Measurements from ENCODE around the gene ACOT7.
A peak's percentile ranks its signal among the peaks of the same experiment; 100 is the strongest.
"Not testable (repeated sequence)": the region's sequence is repeated elsewhere in the genome, so short reads cannot be mapped to it uniquely, and the experiment has no call there.

ACOT7 gene, protein sequence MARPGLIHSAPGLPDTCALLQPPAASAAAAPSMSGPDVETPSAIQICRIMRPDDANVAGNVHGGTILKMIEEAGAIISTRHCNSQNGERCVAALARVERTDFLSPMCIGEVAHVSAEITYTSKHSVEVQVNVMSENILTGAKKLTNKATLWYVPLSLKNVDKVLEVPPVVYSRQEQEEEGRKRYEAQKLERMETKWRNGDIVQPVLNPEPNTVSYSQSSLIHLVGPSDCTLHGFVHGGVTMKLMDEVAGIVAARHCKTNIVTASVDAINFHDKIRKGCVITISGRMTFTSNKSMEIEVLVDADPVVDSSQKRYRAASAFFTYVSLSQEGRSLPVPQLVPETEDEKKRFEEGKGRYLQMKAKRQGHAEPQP

GRCh38 chr1:6393400-6394187, at the start of gene ACOT7:
Gene ACOT7 (minus strand): TSS chr1:6393767. CDS start chr1:6393399, 368 bp downstream.
- DNase-seq = peak; percentile 44 to 98 (median 90)

GRCh38 chr1:6441586-6441985, 48.0 kb upstream of the ACOT7 start:
- DNase-seq = no peak

GRCh38 chr1:6440198-6441126, 46.9 kb upstream of the ACOT7 start:
- DNase-seq = no peak

- DNase-seq = peak in 11 of 14 donors; percentile 5 to 61 (median 23)
These were observed 44.5 kb upstream of the ACOT7 start for GRCh38 chr1:6438047-6438525.

GRCh38 chr1:6437012-6437700, 43.6 kb upstream of the ACOT7 start:
- peak in 10 of 14 donors; percentile 8 to 83 (median 28) for DNase-seq

DNA sequence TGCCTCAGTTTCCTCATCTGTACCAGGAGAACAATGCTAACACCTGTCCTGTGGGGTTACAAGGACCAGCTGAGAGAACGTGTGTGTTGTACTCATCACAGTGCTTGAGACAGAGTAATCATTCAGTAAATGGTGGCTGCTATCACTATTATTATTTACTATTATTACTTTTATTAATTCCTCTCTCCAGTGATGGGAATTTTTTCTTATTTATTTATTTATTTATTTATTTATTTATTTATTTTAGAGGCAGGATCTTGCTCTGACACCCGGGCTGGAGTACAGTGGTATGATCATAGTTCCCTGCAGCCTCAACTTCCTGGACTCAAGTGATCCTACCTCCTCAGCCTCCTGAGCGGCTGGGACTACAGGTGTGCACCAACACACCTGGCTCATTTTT, 42.7 kb upstream of the ACOT7 start:
- not testable (repeated sequence) for DNase-seq

GRCh38 chr1:6435547-6435946, 42.0 kb upstream of the ACOT7 start:
- no peak for DNase-seq

GRCh38 chr1:6435129-6435528, 41.6 kb upstream of the ACOT7 start:
- DNase-seq = no peak

DNA sequence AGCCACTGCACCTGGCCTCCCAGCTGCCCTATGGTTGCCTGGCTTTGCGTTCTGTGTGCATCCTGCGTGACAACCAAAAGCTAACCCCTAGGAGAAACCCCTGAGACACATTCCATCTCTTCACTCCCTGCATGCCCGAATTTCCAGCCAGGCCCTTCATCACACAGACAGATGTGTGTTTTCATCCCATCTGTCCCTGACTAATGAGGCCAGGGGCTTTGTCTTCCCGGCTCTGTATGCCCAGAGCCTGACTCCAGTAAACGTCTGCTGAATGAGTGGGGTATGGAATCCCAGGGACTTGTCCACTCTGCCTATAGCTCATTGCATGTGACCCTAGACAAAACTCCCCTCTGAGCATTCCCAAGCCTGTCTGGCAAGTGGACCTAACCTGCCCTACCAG, 40.6 kb upstream of the ACOT7 start:
- no peak for DNase-seq

DNA sequence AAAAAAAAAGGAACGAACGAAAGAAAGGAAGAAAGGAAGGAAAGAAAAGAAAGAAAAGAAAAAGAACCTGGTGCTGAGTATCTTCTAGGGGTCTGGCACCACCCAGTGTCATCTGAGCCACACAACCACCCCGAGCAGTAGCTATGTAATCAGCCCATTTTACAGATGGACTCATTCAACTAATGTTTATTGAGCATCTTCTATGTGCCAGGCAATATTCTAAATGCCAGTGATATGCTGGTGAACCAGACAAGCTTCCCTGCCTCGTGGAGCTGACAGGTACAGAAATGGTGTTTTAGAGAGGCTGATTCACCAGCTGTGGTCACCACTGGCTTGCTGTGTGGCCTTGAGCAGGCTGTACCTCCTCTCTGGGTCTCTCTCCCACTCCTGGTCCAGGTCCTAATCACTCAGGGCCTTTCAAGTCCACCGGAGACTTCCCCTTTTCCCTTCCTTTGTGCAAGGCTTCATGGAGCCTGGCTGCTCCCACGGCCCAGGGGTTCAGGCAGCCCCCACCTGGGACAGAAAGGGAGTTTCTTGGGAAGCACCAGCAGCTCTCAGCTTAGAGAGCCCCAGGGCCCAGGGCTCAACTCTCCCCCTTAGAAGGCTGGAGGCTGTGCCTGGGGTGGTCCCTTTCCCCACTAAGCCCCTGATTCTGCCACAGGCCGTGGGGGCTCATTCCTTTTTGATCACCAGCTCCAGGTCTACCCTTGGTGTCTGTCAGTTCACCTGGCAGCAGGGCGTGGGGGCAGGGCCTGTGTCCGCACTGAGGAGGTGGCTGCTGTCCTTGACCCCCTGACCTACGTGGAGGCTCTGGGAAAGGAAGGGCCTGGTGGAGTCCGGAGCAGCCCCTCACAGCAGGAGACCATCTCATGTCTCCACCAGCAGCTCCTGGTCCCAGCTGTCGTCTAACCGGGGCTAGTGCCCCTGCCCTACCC, 38.3 kb upstream of the ACOT7 start:
- DNase-seq = not testable (repeated sequence)

DNA sequence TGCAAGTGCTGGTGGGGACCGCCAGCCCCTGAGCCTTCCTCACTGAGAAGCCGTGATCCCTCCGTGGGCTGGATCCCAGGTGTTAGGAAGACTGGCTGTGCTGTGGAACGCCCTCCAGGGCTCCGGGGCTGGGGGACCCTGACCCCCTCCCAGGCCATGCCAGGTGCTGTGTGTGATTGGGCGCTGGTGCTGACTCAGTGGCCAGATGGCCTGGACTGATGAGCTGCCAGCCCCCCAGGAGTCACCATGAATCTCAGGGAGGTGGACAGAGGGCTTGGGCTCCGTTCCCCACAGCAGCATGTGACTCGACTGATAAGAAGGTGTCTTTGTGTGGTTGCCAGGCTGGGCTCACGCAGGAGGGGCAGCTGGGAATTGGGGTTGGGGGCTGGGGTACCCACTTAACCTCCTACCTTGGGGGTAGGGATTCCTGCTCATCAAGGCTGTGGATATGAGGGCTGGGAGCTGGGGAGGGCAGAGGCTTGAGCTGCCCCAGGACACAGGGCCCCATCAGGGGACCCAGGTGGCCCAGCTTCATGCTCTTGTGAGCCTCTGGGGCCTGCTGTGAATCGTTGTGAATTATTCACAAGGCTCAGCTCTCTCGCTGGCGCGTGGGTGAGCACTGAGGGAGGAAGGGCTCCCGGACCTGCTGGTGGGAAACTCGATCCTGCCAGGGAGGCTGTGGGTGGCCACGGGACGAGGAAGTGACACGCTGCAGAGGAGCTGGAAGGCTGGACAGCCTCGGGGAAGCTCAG, 36.3 kb upstream of the ACOT7 start:
- not testable (repeated sequence) for DNase-seq

GRCh38 chr1:6428453-6428852, 34.9 kb upstream of the ACOT7 start:
- not testable (repeated sequence) for DNase-seq

- peak in 1 of 14 donors; percentile 37 for DNase-seq
These were observed 34.1 kb upstream of the ACOT7 start for GRCh38 chr1:6427441-6428390.

DNA sequence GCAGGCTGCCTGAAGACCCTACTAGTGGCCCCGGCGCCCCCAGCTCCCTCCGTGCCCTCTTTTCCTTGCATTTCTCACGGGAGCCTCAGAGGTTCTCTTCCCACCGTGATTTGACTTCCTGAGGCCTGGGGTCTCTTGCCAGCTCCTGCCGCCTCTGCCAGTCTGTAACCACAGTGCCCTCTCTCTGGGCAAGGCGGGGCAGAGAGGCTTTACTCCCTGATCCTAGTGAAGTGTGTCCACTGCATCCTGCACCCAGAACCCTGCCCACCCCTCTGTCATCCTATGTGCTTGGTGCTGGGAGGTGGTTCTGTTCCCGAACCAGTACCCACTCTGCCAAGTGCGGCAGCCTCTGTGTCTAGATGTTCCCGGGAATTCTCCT, 33.4 kb upstream of the ACOT7 start:
- no peak for DNase-seq

GRCh38 chr1:6426277-6426971, 32.9 kb upstream of the ACOT7 start:
- DNase-seq = no peak

- no peak for DNase-seq
These were observed 32.1 kb upstream of the ACOT7 start for GRCh38 chr1:6425658-6426057.

DNA sequence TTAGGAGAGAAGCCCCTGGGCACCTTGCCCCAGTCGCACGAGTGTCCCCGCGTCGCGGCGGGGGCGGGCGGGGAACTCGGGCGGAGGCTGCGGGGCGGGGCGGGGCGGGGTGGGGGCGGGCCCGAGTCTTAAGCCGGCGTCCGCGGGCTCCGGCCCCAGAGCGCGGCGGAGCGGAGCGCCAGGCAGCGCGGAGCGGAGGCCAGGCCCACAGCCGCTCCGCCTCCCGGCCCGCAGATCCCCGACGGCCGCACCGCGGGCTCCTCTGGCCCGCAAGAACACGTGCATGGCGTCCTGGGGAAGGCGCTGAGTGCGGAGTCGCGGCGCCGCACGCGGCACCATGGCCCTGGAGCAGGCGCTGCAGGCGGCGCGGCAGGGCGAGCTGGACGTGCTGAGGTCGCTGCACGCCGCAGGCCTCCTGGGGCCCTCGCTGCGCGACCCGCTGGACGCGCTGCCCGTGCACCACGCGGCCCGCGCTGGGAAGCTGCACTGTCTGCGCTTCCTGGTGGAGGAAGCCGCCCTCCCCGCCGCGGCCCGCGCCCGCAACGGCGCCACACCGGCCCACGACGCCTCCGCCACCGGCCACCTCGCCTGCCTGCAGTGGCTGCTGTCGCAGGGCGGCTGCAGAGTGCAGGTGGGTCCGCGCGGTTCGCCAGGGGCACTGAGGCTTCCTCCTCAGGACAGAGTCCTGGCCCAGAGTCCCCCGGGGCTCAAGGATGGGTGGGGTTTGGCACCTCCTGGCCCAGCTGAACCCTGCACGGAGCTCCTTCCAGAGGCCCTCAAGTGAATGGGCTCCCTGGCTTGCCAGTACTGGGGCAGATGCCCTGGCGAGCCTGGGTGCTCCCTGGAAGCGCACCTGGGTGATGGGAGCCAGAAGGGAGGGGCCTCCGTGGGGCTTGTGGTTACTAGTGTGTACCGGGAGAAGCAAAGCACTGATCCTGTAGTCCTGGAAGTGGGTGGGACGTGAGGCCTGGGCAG, 31.3 kb upstream of the ACOT7 start, which contains the start of gene ESPN:
TSS of gene ESPN (plus strand) at position 158 of the 975 bp plus-strand sequence. CDS start at position 338, 180 bp downstream.
- DNase-seq = no peak

Measured in C1 segment of cervical spinal cord (tissue), 14 donors.